A549 treated with RU486 at 1 μM for 4 hours (cell line): ENCODE data around the gene PRX. TPM values are rescaled to one million over a fixed set of nuclear protein-coding genes. Genes with fewer than 3 reads are reported as not detected.

Source experiments
- total RNA-seq: library from RNA; stranded (reverse); fragments of 200-300 nt; extraction: Qiagen RNA extraction; gene quantifications from 5 replicates; pipeline ENCODE4 v1.2.3, GENCODE V29; 2022; ENCODE audit warnings: low read depth

PRX gene
- total RNA-seq = 1.2 to 1.7 TPM (median 1.3 TPM) in 5 replicates

DNA sequence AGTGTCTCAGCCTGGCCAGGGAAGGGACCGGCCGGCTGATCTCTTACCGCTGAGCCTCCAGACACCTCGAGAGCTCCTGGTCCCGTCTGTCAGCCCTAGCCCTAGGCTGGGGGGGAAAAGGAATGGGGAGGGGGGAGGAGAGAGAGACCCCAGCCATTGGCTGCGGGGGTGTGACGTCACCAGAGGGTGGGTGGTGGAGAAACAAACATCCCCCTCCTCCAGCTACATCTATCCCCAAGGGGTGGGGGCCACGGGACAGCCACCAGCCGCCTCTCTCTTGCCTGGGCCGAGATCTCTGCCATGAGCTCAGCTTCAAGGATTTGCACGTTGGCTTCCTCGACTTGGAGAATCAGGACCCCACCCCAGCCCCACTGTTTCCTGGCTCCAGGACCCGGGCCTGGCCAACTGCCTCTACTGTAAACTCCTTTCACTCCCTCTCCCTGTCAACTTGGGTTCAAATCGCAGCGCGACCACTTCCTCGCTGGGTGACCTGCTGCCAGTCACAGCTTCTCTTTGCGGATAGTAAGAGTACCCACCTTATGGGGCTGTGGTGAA is at the start of gene PRX:
Gene PRX (minus strand): TSS at position 88 of the 555 bp plus-strand sequence. CDS start 5,446 bp downstream, outside the sequence.

GRCh38 chr19:40444000-40444824 is 31.0 kb upstream of the PRX start, which contains the start of gene SERTAD3:
SERTAD3 (minus strand) TSS chr19:40444335; CDS start chr19:40442080, 2,255 bp downstream.

GRCh38 chr19:40425450-40426287 is 12.5 kb upstream of the PRX start, which contains the start of gene SERTAD1:
SERTAD1 (minus strand) TSS chr19:40425992; CDS start chr19:40423546, 2,446 bp downstream.

DNA sequence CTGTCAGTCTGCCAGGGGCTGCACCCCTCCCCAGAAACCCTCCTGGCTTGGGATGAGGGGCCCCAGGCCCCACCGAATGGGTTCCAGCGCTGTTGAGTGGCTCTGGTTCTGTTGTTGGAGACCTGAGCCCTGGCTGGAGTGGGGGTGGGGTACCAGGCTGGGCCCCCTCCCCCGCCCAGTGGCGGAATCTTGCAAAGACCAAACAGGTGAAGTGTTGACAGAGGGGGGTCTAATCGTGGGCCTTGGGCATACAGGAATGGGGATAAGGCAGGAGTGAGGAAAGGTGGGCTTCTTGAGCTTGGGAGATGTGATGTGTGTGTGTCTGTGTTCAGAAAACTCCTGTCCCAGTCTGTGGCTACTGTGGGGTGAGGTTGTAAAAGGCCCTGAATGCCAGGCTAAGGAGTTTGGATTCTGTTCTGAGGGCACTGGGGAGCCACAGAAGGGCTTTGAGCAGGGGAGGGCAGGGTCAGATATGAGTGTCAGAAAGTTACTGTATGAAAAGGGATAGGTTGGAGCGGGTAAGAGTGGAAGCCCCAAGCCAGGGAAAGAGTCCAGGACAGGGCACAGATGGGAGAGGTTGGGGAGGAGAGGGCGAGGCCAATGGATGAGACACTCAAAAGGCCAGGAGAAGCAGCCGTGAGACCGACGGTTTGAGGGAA is 23.0 kb downstream of the PRX start, which contains the start of gene HIPK4:
Gene HIPK4 (minus strand): TSS at position 98 of the 659 bp plus-strand sequence. CDS start 279 bp downstream, outside the sequence.

GRCh38 chr19:40348125-40348913 is 64.9 kb downstream of the PRX start, which contains the start of the genes C19orf47 and PLD3:
C19orf47 (minus strand) TSS chr19:40348397; CDS start chr19:40341857, 6,540 bp downstream.
PLD3 (plus strand) TSS chr19:40348695; CDS start chr19:40366484, 17,789 bp downstream.

Other genes starting within 250 kb of the PRX start
- 13.3 to 19.3 TPM (median 17.7 TPM) in 5 replicates for gene MAP3K10, start 222.0 kb downstream of the PRX start, total RNA-seq
- 0.14 to 0.81 TPM (median 0.51 TPM) in 5 replicates for gene TTC9B, start 195.0 kb downstream of the PRX start, total RNA-seq
- gene CCNP, start 186.7 kb downstream of the PRX start, total RNA-seq = 0.14 to 0.63 TPM (median 0.34 TPM) in 4 of 5 replicates, not detected in the other
- 119 to 188 TPM (median 159 TPM) in 5 replicates for gene AKT2, start 128.0 kb downstream of the PRX start, total RNA-seq
- gene C19orf47, start 65.0 kb downstream of the PRX start, total RNA-seq = 26.1 to 33.2 TPM (median 31.8 TPM) in 5 replicates
- 235 to 282 TPM (median 255 TPM) in 5 replicates for gene PLD3, start 64.7 kb downstream of the PRX start, total RNA-seq
- gene HIPK4, start 23.2 kb downstream of the PRX start, total RNA-seq = 0.15 to 0.32 TPM (median 0.19 TPM) in 5 replicates
- 24.4 to 39.2 TPM (median 32.1 TPM) in 5 replicates for gene SERTAD1, start 12.6 kb upstream of the PRX start, total RNA-seq
- 37.9 to 45.3 TPM (median 38.7 TPM) in 5 replicates for gene SERTAD3, start 31.0 kb upstream of the PRX start, total RNA-seq
- 233 to 340 TPM (median 311 TPM) in 5 replicates for gene BLVRB, start 52.4 kb upstream of the PRX start, total RNA-seq
- 0.59 to 1.3 TPM (median 0.90 TPM) in 5 replicates for gene SPTBN4, start 53.6 kb upstream of the PRX start, total RNA-seq
- 99.0 to 162 TPM (median 140 TPM) in 5 replicates for gene SHKBP1, start 163.5 kb upstream of the PRX start, total RNA-seq
- 42.6 to 67.2 TPM (median 46.7 TPM) in 5 replicates for gene LTBP4, start 188.0 kb upstream of the PRX start, total RNA-seq